ENCODE data around the gene ZNF160.
A peak's percentile ranks its signal among the peaks of the same experiment; 100 is the strongest.

GRCh38 chr19:53103234-53104203, at the start of gene ZNF160:
- TF ChIP-seq, protein P1, sequence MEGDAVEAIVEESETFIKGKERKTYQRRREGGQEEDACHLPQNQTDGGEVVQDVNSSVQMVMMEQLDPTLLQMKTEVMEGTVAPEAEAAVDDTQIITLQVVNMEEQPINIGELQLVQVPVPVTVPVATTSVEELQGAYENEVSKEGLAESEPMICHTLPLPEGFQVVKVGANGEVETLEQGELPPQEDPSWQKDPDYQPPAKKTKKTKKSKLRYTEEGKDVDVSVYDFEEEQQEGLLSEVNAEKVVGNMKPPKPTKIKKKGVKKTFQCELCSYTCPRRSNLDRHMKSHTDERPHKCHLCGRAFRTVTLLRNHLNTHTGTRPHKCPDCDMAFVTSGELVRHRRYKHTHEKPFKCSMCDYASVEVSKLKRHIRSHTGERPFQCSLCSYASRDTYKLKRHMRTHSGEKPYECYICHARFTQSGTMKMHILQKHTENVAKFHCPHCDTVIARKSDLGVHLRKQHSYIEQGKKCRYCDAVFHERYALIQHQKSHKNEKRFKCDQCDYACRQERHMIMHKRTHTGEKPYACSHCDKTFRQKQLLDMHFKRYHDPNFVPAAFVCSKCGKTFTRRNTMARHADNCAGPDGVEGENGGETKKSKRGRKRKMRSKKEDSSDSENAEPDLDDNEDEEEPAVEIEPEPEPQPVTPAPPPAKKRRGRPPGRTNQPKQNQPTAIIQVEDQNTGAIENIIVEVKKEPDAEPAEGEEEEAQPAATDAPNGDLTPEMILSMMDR (conservative IDR thresholded peaks at IDR 0.05; ENCODE audit: low read depth in 2 of 2), result no peak
- no peak for TF ChIP-seq EZH2phosphoT487 (IDR thresholded peaks at IDR 0.05; ENCODE audit: unreplicated experiment)
- peak; percentile 62 for TF ChIP-seq CREB1 (CRISPR knock-in tag; IDR thresholded peaks at IDR 0.05; ENCODE audit: low read depth)
- TF ChIP-seq REST (IDR thresholded peaks at IDR 0.05; ENCODE audit: unreplicated experiment), result no peak
- TF ChIP-seq EZH2 (IDR thresholded peaks at IDR 0.05; ENCODE audit: low read depth, unreplicated experiment), result no peak
- TF ChIP-seq POLR2AphosphoS5 (IDR thresholded peaks at IDR 0.05; ENCODE audit: low read depth), result peak; percentile 93
- no peak for TF ChIP-seq JUNB (IDR thresholded peaks at IDR 0.05; ENCODE audit: unreplicated experiment)
- TF ChIP-seq STAT1 (IDR thresholded peaks at IDR 0.05; ENCODE audit: unreplicated experiment), result no peak
- no peak for TF ChIP-seq ZNF114 (CRISPR knock-in tag; IDR thresholded peaks at IDR 0.05)
- peak; percentile 62; the same call in 1 of the 2 replicates for TF ChIP-seq ETS1 (IDR thresholded peaks at IDR 0.05)
- no peak for TF ChIP-seq NANOG (IDR thresholded peaks at IDR 0.05; ENCODE audit: borderline replicate concordance)
- TF ChIP-seq ZNF331 (CRISPR knock-in tag; IDR thresholded peaks at IDR 0.05; ENCODE audit: low read depth), result no peak
